Femur (tissue), 1 donor: Measurements from ENCODE around the gene LIMCH1.

Source experiments
- DNase-seq: peaks from one replicate; pipeline ENCODE4 v3.0.0-alpha.2; 2017

LIMCH1 gene

DNA sequence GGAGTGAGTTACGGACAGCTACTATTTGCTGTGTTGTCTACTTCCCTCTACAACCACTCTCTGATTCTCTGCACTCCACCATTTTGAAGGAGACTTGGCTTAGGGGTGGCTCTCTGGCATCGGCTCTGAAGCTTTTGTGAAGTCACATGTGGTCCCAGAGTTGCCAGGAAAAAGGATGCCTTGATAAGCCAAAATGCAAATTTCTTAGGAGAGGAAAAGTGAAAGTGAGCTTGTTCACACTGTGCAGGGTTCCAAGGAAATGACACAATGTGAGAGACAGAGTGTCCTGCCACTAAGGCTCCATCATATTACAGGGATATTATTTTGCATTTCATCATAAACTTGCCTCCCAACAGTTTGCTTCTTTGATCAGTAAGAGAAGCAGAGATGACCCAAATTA lies 203.4 kb downstream of the LIMCH1 start:
- no peak for DNase-seq

- DNase-seq = no peak
These were observed 206.8 kb downstream of the LIMCH1 start for GRCh38 chr4:41744572-41745291.

DNA sequence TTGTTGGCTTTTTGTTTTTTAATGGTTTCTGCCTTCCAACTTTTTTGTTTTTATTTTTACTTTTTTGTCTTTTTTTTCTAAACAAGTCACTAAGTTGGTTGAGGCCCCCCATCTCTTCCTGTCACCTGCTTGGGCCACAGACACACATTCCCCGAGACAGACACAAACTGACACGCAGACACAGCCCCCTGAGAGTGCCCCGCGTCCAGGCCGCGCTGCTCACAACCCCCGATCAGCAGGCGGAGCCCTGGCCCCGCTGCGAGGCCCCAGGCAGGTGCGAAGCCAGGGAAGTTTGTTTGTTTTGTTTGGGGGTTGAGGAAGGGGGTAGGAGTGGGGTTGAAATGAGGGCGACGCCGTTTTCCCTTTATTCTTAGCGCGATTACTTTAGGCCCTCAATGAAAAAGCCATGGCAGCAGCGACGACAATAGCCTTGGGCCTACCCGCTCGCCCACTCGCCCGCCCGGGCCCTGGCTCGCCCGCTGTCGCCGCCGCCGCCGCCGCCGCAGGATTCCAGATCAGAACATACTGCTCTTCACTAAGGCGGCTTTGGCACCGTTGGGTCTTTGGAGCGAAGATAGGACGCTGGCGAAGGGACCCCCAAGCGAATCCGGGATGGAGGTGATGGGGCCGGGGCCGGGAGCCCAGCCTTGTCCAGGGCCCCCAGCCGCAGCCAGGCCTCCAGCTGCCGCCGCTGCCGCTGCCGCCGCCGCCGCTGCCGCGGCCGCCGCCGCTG lies 207.5 kb downstream of the LIMCH1 start:
- no peak for DNase-seq

DNA sequence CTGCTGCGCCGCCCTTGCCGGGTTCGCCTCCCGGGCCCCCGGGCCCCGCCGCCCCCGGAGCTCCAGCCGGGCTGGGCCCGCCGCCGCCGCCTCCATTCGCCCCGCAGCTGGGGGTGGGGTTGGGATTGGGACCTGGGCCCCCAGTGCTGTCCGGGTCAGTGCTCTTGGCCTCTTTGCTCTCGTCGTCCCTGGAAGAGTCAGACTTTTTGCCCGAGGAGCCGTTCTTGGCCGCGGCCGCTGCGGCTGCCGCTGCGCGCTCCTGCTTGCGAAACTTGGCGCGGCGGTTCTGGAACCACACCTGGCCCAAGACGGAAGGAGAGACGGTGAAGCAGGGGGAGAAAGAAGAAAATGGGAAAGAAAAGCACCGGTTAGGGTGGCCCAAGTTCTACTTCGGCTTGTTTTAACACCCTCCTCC lies 208.1 kb downstream of the LIMCH1 start:
- no peak for DNase-seq

GRCh38 chr4:41746440-41747229 lies 208.7 kb downstream of the LIMCH1 start:
- DNase-seq = no peak

GRCh38 chr4:41747230-41748055 lies 209.5 kb downstream of the LIMCH1 start:
- no peak for DNase-seq

DNA sequence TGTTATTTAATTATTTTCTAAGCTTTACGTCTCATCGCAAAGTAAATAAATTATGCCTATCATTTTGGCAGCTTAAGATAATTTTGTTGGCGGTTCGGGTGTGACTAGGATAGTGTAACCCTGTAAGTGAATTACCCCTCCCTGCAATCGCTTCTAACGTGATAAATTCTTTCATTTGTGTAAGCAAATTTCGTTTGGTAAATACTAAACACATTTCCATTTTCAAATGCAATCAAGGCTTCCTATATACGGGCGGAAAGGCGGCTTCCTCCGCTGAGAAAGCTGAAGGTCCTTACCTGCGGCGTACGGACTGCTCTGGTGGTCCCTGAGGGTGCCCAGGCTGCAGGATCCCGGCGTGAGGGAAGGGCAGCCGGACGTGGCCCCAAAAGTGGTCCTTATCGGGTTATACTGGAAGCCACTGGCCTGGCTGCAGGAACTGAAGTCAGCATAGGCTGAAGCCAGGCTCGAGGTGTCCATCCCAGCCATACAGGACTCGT lies 210.2 kb downstream of the LIMCH1 start:
- no peak for DNase-seq

- no peak for DNase-seq
These were observed 210.9 kb downstream of the LIMCH1 start, which contains the start of gene PHOX2B for GRCh38 chr4:41748571-41749475. PHOX2B (minus strand) TSS chr4:41748725; CDS start chr4:41748610, 115 bp downstream.

DNA sequence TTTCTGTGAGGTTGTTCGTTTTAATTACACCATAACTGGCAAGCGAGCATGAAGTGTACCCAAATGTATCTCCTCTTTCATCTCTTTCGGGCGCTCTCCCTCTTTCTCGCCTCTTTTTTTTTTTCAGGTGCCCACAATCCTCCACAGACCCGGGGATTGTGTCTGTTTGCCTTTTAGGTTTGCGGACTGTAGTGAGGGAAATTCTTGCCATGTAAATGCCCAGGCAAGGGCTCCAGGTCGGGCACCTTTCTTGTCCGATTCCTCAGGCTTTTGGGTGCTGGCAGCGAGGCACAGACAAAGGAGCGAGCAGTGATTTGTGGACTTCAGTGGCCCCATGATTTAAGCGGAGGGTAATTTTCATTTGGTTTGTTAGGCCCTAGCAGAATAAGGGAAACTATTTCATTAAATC lies 211.7 kb downstream of the LIMCH1 start:
- DNase-seq = no peak
